ENCODE results near the gene MRPL36. TPM values are rescaled to one million over a fixed set of nuclear protein-coding genes. Genes with fewer than 3 reads are reported as not detected.

The MRPL36 gene
- total and polyA plus RNA-seq, 2 of the 4 experiments (the other 2 are of a cell fraction) = 85.9 to 103 TPM

DNA sequence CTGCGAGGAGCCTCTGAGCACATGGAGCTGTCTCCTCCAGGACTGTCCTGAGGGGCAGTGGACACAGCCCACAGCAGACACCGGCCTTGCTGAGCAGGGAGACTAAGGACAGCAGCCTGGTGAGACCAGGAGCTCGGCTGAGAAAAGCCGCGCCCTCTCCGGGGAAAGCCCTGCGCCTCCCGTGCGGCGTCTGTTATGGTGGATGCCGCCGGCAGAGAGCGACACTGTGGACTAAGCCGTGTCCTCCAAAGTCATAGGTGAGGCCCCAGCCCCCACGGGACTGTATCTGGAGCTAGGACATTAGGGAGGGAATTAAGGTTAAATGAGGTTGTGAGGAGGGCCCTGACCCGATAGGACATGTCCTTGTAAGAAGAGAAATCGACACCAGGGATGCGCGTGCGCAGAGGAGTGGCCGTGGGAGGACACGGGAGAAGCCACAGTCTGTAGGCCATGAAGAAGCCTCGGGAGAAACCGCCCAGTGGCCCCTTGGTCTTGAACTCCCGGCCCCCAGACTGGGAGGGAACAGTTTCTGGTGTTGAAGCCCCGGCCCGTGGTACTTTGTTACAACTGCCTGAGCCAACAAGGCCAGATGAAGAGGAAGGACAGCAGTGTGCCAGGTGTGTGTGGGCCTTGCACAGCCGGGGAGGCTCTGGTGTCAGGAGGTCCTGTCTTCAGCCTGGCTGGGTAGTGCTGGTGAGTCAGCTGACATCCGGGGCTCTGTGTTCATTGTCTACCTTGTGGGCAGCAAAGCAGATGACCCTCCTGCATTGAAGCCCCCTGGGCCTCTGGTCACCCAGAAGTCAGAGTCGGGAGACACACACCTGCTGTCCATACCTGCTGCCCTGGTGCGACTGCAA is 22.1 kb downstream of the MRPL36 start:
- ATAC-seq (ENCODE audit: low read depth) (no peak), DNase-seq (no peak)
- TF ChIP-seq FOS (IDR thresholded peaks at IDR 0.05; ENCODE audit: low read depth, low read length) (no peak), CHD1 (IDR thresholded peaks at IDR 0.05; ENCODE audit: low read depth, low read length) (no peak), RCOR1 (IDR thresholded peaks at IDR 0.05; ENCODE audit: insufficient replicate concordance, low read length) (no peak), SMC3 (IDR thresholded peaks at IDR 0.05; ENCODE audit: low read depth, low read length) (no peak), NFE2L2 (IDR thresholded peaks at IDR 0.05; ENCODE audit: low read depth, low read length) (no peak), CEBPB (IDR thresholded peaks at IDR 0.05; ENCODE audit: low read depth, low read length) (no peak), BHLHE40 (IDR thresholded peaks at IDR 0.05; ENCODE audit: low read depth, low read length) (no peak), POLR2A (IDR thresholded peaks at IDR 0.05; ENCODE audit: low read depth, low read length) (no peak), RAD21 (IDR thresholded peaks at IDR 0.05; ENCODE audit: low read length) (no peak), MAZ (IDR thresholded peaks at IDR 0.05; ENCODE audit: borderline replicate concordance, low read depth, low read length) (no peak), MXI1 (IDR thresholded peaks at IDR 0.05; ENCODE audit: borderline replicate concordance, low read depth, low read length) (no peak)
- TF ChIP-seq, protein P1, sequence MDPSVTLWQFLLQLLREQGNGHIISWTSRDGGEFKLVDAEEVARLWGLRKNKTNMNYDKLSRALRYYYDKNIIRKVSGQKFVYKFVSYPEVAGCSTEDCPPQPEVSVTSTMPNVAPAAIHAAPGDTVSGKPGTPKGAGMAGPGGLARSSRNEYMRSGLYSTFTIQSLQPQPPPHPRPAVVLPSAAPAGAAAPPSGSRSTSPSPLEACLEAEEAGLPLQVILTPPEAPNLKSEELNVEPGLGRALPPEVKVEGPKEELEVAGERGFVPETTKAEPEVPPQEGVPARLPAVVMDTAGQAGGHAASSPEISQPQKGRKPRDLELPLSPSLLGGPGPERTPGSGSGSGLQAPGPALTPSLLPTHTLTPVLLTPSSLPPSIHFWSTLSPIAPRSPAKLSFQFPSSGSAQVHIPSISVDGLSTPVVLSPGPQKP (IDR thresholded peaks at IDR 0.05; ENCODE audit: borderline replicate concordance, low read depth, low read length) = no peak
- TF ChIP-seq, protein P2, sequence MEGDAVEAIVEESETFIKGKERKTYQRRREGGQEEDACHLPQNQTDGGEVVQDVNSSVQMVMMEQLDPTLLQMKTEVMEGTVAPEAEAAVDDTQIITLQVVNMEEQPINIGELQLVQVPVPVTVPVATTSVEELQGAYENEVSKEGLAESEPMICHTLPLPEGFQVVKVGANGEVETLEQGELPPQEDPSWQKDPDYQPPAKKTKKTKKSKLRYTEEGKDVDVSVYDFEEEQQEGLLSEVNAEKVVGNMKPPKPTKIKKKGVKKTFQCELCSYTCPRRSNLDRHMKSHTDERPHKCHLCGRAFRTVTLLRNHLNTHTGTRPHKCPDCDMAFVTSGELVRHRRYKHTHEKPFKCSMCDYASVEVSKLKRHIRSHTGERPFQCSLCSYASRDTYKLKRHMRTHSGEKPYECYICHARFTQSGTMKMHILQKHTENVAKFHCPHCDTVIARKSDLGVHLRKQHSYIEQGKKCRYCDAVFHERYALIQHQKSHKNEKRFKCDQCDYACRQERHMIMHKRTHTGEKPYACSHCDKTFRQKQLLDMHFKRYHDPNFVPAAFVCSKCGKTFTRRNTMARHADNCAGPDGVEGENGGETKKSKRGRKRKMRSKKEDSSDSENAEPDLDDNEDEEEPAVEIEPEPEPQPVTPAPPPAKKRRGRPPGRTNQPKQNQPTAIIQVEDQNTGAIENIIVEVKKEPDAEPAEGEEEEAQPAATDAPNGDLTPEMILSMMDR (conservative IDR thresholded peaks at IDR 0.05; ENCODE audit: low read depth, low read length) = no peak
- TF ChIP-seq, protein P3, sequence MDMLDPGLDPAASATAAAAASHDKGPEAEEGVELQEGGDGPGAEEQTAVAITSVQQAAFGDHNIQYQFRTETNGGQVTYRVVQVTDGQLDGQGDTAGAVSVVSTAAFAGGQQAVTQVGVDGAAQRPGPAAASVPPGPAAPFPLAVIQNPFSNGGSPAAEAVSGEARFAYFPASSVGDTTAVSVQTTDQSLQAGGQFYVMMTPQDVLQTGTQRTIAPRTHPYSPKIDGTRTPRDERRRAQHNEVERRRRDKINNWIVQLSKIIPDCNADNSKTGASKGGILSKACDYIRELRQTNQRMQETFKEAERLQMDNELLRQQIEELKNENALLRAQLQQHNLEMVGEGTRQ (IDR thresholded peaks at IDR 0.05; ENCODE audit: low read depth, low read length) = no peak
- Histone ChIP-seq H2BK120ac (ENCODE audit: low read depth, low read length) (no peak overlapping the region), H4K8ac (ENCODE audit: low read depth in 2 of 2, low read length in 2 of 2) (no peak overlapping the region), H3K23ac (ENCODE audit: low read depth, low read length) (no peak overlapping the region), H3K36me3 (ENCODE audit: control insufficient read depth, insufficient read depth, low read length) (no peaks in the 10 kb centered on the region), H3K27ac (ENCODE audit: insufficient read depth, low read length) (no peak overlapping the region), H2AK5ac (ENCODE audit: low read depth, low read length) (no peak overlapping the region), H2BK5ac (ENCODE audit: low read depth, low read length, poor library complexity, severe bottlenecking) (no peak overlapping the region), H2BK20ac (ENCODE audit: low read depth, low read length) (no peak overlapping the region), H4K5ac (ENCODE audit: low read depth, low read length) (no peak overlapping the region), H3K56ac (ENCODE audit: extremely low read depth, insufficient read depth, low read length) (no peak overlapping the region), H3K9me1 (ENCODE audit: insufficient read depth, low read length) (0 out of 2 replicates have a peak, but pooled peaks cover under 1% of the 10 kb centered on the region), H4K91ac (ENCODE audit: insufficient read depth, low read depth, low read length) (no peak overlapping the region), H2AK9ac (replicated peaks; ENCODE audit: low read depth, low read length, poor library complexity) (no peak overlapping the region), H3K4me3 (ENCODE audit: insufficient read depth, low read depth, low read length) (no peak overlapping the region), H3K4me1 (ENCODE audit: control insufficient read depth, insufficient read depth, low read length) (no peaks in the 10 kb centered on the region), H3K27me3 (ENCODE audit: control insufficient read depth, insufficient read depth, low read length) (no peaks in the 10 kb centered on the region), H4K20me1 (ENCODE audit: insufficient read depth, low read length) (no peaks in the 10 kb centered on the region), H2AFZ (replicated peaks; ENCODE audit: low read length, poor library complexity) (peak overlapping the region; percentile 41), H3K4ac (ENCODE audit: low read depth, low read length) (no peak overlapping the region), H3K4me2 (ENCODE audit: low read depth, low read length) (no peak overlapping the region), H3K18ac (ENCODE audit: low read depth, low read length) (no peak overlapping the region), H3K14ac (replicated peaks; ENCODE audit: low read depth, low read length) (no peak overlapping the region), H3K9ac (ENCODE audit: low read depth, low read length) (no peak overlapping the region), H2BK15ac (ENCODE audit: low read depth, low read length) (no peak overlapping the region), H3K79me1 (ENCODE audit: low read depth in 1 of 2, low read length in 2 of 2) (no peaks in the 10 kb centered on the region), H3K9me3 (ENCODE audit: control insufficient read depth, insufficient read depth, low read length) (no peaks in the 10 kb centered on the region)
- intact Hi-C loops (cut with micrococcal nuclease) (no loop called here), dilution Hi-C loops (cut with HindIII; ENCODE audit: low sequenced_read_pairs, unreplicated experiment) (no loop called here), in situ Hi-C loops (cut with MboI; ENCODE audit: low sequenced_read_pairs) (loop anchor here (25.0 kb wide), 1 partner anchor 815 kb away; no protein-coding TSS in a partner anchor)
- POLR2A ChIA-PET (ENCODE audit: unreplicated experiment) = no interaction called here
- CTCF ChIA-PET = no interaction called here
- 89% methylated on average over 12 of the region's 31 CpGs; no CpG with 5 or more reads in 1 of the 2 experiments for WGBS, 2 experiments (ENCODE audit: extremely low coverage in 2 of 2, insufficient read length in 1 of 2)
- BruUV-seq (replicated peaks) = no TSS peak

All from IMR-90 (cell line).